ENCODE data around the gene COL13A1.

The COL13A1 gene

DNA sequence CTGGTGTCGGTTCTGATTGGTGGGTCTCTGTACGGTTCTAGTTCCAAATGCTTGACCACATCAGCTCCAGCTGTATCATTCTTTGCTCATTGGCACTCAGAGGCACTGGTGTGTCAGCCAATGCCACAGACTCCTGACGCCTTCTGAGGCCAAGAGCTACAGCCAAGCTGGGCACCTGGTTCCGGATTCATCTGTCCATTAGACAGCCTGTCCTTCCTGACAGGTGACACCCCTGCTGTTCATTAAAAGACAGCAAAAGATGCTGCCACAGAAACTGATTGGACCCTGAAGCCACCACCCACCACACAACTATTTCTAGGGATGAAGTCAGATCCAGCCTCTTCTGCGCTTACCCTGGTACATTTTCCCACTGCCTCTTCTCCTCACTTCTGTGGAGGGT lies 35.6 kb downstream of the COL13A1 start:
- no peak overlapping the region for H3K4me3 ChIP-seq (ENCODE audit: low read depth, low read length)
- no peak for DNase-seq (ENCODE audit: low read depth)
- in situ Hi-C loops (cut with HindIII; ENCODE audit: low sequenced_read_pairs) = no loop called here
- TF ChIP-seq, protein P1, sequence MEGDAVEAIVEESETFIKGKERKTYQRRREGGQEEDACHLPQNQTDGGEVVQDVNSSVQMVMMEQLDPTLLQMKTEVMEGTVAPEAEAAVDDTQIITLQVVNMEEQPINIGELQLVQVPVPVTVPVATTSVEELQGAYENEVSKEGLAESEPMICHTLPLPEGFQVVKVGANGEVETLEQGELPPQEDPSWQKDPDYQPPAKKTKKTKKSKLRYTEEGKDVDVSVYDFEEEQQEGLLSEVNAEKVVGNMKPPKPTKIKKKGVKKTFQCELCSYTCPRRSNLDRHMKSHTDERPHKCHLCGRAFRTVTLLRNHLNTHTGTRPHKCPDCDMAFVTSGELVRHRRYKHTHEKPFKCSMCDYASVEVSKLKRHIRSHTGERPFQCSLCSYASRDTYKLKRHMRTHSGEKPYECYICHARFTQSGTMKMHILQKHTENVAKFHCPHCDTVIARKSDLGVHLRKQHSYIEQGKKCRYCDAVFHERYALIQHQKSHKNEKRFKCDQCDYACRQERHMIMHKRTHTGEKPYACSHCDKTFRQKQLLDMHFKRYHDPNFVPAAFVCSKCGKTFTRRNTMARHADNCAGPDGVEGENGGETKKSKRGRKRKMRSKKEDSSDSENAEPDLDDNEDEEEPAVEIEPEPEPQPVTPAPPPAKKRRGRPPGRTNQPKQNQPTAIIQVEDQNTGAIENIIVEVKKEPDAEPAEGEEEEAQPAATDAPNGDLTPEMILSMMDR (IDR thresholded peaks at IDR 0.05; ENCODE audit: low read depth, low read length, missing control alignments) = no peak

DNA sequence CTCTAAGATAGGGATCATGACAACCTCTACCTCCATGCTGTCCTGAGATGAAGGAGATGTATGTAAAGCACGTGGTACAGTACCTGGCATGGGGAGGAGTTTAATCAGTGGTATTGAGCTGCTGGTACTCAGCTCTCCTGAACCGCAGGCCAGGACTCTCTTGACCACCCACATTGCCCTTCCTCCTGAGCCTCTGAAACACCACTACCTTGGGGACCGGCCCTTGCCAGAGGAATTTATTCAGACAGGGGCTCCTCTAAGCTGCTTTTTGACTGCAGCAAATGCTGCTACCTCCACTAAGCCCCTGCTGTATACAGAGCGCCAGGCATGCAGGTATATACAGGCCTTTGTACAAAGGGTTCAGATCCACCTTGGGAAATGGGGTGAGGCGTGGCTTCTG lies 36.7 kb downstream of the COL13A1 start:
- in situ Hi-C loops (cut with HindIII; ENCODE audit: low sequenced_read_pairs) = no loop called here
- TF ChIP-seq, protein P1 (IDR thresholded peaks at IDR 0.05; ENCODE audit: low read depth, low read length, missing control alignments) = no peak
- DNase-seq (ENCODE audit: low read depth) = no peak
- no peak overlapping the region for H3K4me3 ChIP-seq (ENCODE audit: low read depth, low read length)

DNA sequence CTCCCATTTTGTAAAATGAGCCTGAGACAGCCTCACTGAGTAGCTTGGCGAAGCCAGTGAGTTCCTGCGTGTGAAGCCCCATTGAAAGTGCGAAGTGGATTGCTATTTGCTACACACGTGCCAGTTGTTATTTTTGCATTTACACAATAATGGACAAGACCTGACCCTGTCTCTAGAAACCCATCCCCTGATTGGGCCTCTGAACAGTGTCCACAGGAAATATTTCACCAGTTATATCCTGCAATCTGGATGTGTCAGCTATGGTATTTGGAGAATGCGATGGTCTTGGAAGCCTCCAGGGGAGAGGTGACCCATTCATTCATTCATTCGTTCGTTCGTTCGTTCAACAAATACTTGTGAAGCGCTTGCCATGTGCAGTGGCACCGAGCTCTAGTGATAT lies 37.1 kb downstream of the COL13A1 start:
- in situ Hi-C loops (cut with HindIII; ENCODE audit: low sequenced_read_pairs) = no loop called here

DNA sequence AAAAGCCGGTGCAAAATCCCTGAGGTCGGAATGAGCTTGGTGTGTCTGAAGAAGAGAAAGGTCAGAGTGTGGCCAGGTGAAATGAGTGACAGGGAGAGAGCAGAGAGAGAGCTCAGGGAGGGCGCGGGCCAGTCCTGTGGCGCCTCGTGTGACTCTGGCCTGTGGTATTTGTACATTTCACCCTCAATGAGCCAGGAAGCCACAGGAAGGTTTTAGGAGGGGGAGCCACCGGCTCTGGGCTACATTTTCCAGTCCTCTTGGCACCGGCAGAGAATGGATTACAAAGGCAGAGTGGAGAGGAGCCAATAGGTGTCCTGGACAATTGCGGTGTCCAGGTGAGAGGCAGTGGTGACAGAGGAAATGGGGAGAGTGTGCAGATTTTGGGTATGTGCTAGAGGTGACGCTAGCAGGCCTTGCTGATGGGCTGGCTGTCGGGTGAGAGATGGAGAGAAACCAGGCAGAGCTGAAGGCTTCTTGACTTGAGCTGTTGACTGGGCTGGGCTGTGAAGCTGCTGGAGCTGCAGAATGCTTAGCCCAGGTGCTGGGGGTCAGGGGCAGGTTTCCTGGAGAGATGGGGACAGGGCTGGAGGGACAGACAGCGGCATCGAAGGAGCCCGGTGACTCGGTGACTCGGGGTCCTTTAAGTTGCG lies 38.1 kb downstream of the COL13A1 start:
- TF ChIP-seq, protein P1 (IDR thresholded peaks at IDR 0.05; ENCODE audit: low read depth, low read length, missing control alignments) = no peak
- H3K4me3 ChIP-seq (ENCODE audit: low read depth, low read length) = no peak overlapping the region
- DNase-seq (ENCODE audit: low read depth) = peak; percentile 57
- in situ Hi-C loops (cut with HindIII; ENCODE audit: low sequenced_read_pairs) = no loop called here

More for the DNA sequence above, 37.1 kb downstream of the COL13A1 start:
- peak; percentile 20 for DNase-seq (ENCODE audit: low read depth)
- H3K4me3 ChIP-seq (ENCODE audit: low read depth, low read length) = no peak overlapping the region
- TF ChIP-seq, protein P1 (IDR thresholded peaks at IDR 0.05; ENCODE audit: low read depth, low read length, missing control alignments) = no peak

DNA sequence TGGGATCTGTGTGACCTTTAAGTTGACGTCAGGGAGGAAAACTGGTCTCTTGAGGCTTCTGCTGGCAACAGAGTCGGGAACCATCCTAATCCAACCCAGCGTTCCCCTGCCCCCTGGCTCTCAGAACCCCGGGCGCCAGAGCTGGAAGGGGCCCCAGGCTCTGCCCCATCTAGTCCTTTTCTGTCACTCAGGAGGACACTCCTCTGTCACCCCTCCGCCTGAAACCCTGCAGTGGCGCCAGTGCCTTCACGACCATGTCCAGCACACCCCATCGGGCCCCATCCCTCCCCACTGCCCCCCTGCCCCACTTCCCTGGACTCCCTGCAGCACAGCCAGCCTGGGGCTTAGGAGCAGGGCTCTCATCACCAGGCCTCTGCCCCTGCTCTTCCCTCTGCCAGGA lies 39.1 kb downstream of the COL13A1 start:
- TF ChIP-seq, protein P1 (IDR thresholded peaks at IDR 0.05; ENCODE audit: low read depth, low read length, missing control alignments) = no peak
- H3K4me3 ChIP-seq (ENCODE audit: low read depth, low read length) = no peak overlapping the region
- DNase-seq (ENCODE audit: low read depth) = no peak
- in situ Hi-C loops (cut with HindIII; ENCODE audit: low sequenced_read_pairs) = no loop called here

DNA sequence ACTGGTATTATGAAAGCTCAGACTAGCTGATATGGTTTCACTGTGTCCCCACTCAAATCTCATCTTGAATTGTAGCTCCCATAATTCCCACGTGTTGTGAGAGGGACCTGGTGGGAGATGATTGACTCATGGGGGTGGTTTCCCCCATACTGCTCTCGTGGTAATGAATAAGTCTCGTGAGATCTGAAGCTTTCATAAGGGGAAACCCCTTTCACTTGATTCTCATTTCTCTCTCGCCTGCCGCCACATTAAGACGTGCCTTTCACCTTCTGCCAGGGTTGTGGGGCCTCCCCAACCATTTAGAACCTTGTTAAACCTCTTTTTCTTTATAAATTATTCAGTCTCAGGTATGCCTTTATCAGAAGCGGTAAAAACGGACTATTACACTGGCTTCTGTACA lies 40.3 kb downstream of the COL13A1 start:
- TF ChIP-seq, protein P1 (IDR thresholded peaks at IDR 0.05; ENCODE audit: low read depth, low read length, missing control alignments) = no peak
- in situ Hi-C loops (cut with HindIII; ENCODE audit: low sequenced_read_pairs) = no loop called here
- DNase-seq (ENCODE audit: low read depth) = no peak
- no peak overlapping the region for H3K4me3 ChIP-seq (ENCODE audit: low read depth, low read length)
